Measurements from ENCODE around the gene NCBP1.

DNA sequence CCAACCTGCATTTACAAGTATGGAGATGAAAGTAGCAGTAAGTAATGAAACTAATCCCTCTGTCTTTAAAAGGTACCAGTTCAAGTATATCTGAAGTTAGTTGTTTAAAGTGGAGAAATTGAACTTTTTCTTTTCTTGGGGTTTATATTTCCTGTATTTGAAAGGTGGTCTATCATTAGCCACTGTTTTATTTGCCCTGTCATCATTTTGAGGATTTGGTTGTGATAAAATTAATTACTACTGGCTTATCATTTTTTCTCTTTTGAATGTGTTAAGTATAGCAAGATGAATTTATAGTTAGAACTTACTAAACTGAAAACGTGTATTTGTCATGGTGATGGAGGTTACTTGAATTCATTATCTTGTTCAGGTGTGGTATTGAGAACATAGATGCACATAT is 25.1 kb downstream of the NCBP1 start:
- TF ChIP-seq ZNF565 (CRISPR knock-in tag; conservative IDR thresholded peaks at IDR 0.05; ENCODE audit: low read depth), result no peak
- TF ChIP-seq ZFP3 (CRISPR knock-in tag; IDR thresholded peaks at IDR 0.05), result no peak
- TF ChIP-seq ARNTL (CRISPR knock-in tag; IDR thresholded peaks at IDR 0.05; ENCODE audit: borderline replicate concordance, low read depth), result no peak
- TF ChIP-seq ESRRG (CRISPR knock-in tag; IDR thresholded peaks at IDR 0.05), result no peak
- TF ChIP-seq ZNF70 (CRISPR knock-in tag; IDR thresholded peaks at IDR 0.05), result no peak
- TF ChIP-seq, protein P1, sequence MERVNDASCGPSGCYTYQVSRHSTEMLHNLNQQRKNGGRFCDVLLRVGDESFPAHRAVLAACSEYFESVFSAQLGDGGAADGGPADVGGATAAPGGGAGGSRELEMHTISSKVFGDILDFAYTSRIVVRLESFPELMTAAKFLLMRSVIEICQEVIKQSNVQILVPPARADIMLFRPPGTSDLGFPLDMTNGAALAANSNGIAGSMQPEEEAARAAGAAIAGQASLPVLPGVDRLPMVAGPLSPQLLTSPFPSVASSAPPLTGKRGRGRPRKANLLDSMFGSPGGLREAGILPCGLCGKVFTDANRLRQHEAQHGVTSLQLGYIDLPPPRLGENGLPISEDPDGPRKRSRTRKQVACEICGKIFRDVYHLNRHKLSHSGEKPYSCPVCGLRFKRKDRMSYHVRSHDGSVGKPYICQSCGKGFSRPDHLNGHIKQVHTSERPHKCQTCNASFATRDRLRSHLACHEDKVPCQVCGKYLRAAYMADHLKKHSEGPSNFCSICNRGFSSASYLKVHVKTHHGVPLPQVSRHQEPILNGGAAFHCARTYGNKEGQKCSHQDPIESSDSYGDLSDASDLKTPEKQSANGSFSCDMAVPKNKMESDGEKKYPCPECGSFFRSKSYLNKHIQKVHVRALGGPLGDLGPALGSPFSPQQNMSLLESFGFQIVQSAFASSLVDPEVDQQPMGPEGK (CRISPR knock-in tag; IDR thresholded peaks at IDR 0.05; ENCODE audit: borderline replicate concordance), result no peak
- TF ChIP-seq CREB5 (CRISPR knock-in tag; IDR thresholded peaks at IDR 0.05; ENCODE audit: low read depth), result no peak
- TF ChIP-seq RARB (CRISPR knock-in tag; IDR thresholded peaks at IDR 0.05), result no peak
- TF ChIP-seq, protein P2, sequence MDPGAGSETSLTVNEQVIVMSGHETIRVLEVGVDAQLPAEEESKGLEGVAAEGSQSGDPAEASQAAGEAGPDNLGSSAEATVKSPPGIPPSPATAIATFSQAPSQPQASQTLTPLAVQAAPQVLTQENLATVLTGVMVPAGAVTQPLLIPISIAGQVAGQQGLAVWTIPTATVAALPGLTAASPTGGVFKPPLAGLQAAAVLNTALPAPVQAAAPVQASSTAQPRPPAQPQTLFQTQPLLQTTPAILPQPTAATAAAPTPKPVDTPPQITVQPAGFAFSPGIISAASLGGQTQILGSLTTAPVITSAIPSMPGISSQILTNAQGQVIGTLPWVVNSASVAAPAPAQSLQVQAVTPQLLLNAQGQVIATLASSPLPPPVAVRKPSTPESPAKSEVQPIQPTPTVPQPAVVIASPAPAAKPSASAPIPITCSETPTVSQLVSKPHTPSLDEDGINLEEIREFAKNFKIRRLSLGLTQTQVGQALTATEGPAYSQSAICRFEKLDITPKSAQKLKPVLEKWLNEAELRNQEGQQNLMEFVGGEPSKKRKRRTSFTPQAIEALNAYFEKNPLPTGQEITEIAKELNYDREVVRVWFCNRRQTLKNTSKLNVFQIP (CRISPR knock-in tag; IDR thresholded peaks at IDR 0.05; ENCODE audit: borderline replicate concordance, low read depth), result no peak
- no peak for TF ChIP-seq ZFP30 (CRISPR knock-in tag; IDR thresholded peaks at IDR 0.05)
